SU-DHL-6 (cell line): ENCODE data around the gene ELF4.

Experiments
- H2AFZ ChIP-seq: fragments of 200-600 bp; sonication (generic); 2 replicates; pipeline ENCODE4 v1.6.1; 2014; ENCODE audit warnings: low read depth, mild to moderate bottlenecking, moderate library complexity, mixed read lengths, antibody characterized with exemption, low read length; ENCODE audit not compliant: severe bottlenecking
- H3F3A ChIP-seq: fragments of 200-600 bp; shearing (Covaris generic); 2 replicates; pipeline ENCODE4 v1.6.0; 2016; ENCODE audit warnings: antibody characterized with exemption, mild to moderate bottlenecking; ENCODE audit not compliant: insufficient read depth
- H3K27ac ChIP-seq: fragments of 200-600 bp; sonication (generic); 2 replicates; pipeline ENCODE4 v1.5.1; 2016; ENCODE audit warnings: low read depth, mild to moderate bottlenecking, low read length, moderate library complexity, mixed read lengths
- H3K27me3 ChIP-seq: fragments of 200-600 bp; sonication (generic), shearing (Covaris generic); 2 replicates; pipeline ENCODE4 v1.6.0; 2014; ENCODE audit warnings: mild to moderate bottlenecking, low read length
- H3K36me3 ChIP-seq: fragments of 200-600 bp; sonication (generic); 2 replicates; pipeline ENCODE4 v1.6.1; 2014; ENCODE audit warnings: mild to moderate bottlenecking, low read length, mixed read lengths
- H3K4me2 ChIP-seq: fragments of 300-600, 200-600 bp; shearing (Covaris generic), sonication (generic); 2 replicates; pipeline ENCODE4 v1.6.0; 2014; ENCODE audit warnings: low read length, low read depth, mild to moderate bottlenecking; ENCODE audit not compliant: poor library complexity, severe bottlenecking
- H3K4me3 ChIP-seq: fragments of 200-600 bp; sonication (generic); 2 replicates; pipeline ENCODE4 v1.5.1; 2014; ENCODE audit warnings: antibody characterized with exemption, low read length, mild to moderate bottlenecking, mixed read lengths; ENCODE audit not compliant: insufficient read depth, poor library complexity, severe bottlenecking
- H3K79me2 ChIP-seq: fragments of 200-600 bp; sonication (generic); 2 replicates; pipeline ENCODE4 v1.6.1; 2014; ENCODE audit warnings: mild to moderate bottlenecking, low read length, moderate library complexity; ENCODE audit not compliant: insufficient read depth
- H3K9ac ChIP-seq: fragments of 200-600 bp; sonication (generic); 2 replicates; pipeline ENCODE4 v1.7.0; 2014; ENCODE audit warnings: mild to moderate bottlenecking, low read length
- H3K9me2 ChIP-seq: fragments of 200-600 bp; sonication (generic); replicated peaks from 2 replicates; pipeline ENCODE4 v1.6.1; 2014; ENCODE audit warnings: low read length; ENCODE audit not compliant: insufficient read depth
- H3K9me3 ChIP-seq: fragments of 200-600 bp; sonication (generic); 2 replicates; pipeline ENCODE4 v1.6.1; 2014; ENCODE audit warnings: low read length, mixed read lengths; ENCODE audit not compliant: insufficient read depth
- H4K20me1 ChIP-seq: fragments of 200-600 bp; sonication (generic); 2 replicates; pipeline ENCODE4 v1.6.1; 2014; ENCODE audit warnings: low read depth, mild to moderate bottlenecking, antibody characterized with exemption, low read length, moderate library complexity, mixed read lengths
- CTCF ChIP-seq: fragments of 200-600 bp; sonication (generic); IDR thresholded peaks from one replicate; pipeline ENCODE4 v1.5.1; 2017; ENCODE audit warnings: antibody characterized with exemption, mild to moderate bottlenecking, low read length, moderate library complexity; ENCODE audit not compliant: insufficient read depth, poor library complexity, severe bottlenecking
- EZH2phosphoT487 ChIP-seq: fragments of 200-600 bp; sonication (generic), shearing (Covaris generic); conservative IDR thresholded peaks from 2 replicates; pipeline ENCODE4 v1.6.1; 2018; ENCODE audit warnings: mild to moderate bottlenecking, antibody characterized with exemption, low read length, moderate library complexity, mixed read lengths

Gene ELF4

GRCh38 chrX:130110379-130111219 lies at the start of gene ELF4:
Gene ELF4, minus strand, starts transcription at chrX:130110497. Its CDS starts 29,167 bp downstream, at chrX:130081330.
- no peak within 1 kb of the TSS for H2AFZ ChIP-seq
- peak within 1 kb of the TSS; percentile 80 for H3K4me2 ChIP-seq
- no peaks in the 10 kb centered on the region for H3K27me3 ChIP-seq
- H3K36me3 ChIP-seq: no peaks in the 10 kb centered on the region
- H4K20me1 ChIP-seq: no peaks in the 10 kb centered on the region
- H3K4me3 ChIP-seq: peak within 1 kb of the TSS; percentile 63
- no peaks in the 10 kb centered on the region for H3K9me2 ChIP-seq
- H3K9ac ChIP-seq: peak within 1 kb of the TSS; percentile 89
- TF ChIP-seq EZH2phosphoT487: no peak
- no peak for TF ChIP-seq CTCF
- H3K9me3 ChIP-seq: no peaks in the 10 kb centered on the region
- peaks cover 44% of the 10 kb centered on the region for H3K79me2 ChIP-seq
- H3K27ac ChIP-seq: peak within 1 kb of the TSS; percentile 74
- H3F3A ChIP-seq: peaks cover 4% of the 10 kb centered on the region; the same call in 1 of the 2 replicates

GRCh38 chrX:130159776-130160175 lies 49.5 kb upstream of the ELF4 start:
- Histone ChIP-seq H3K79me2 (peaks cover 40% of the 10 kb centered on the region), H3K9me2 (no peaks in the 10 kb centered on the region), H3K9ac (no peak overlapping the region), H3K27ac (no peak overlapping the region), H3K4me2 (no peak overlapping the region), H3K9me3 (no peaks in the 10 kb centered on the region), H2AFZ (no peak overlapping the region), H3K4me3 (no peak overlapping the region), H3K36me3 (no peaks in the 10 kb centered on the region), H4K20me1 (no peaks in the 10 kb centered on the region), H3F3A (no peaks in the 10 kb centered on the region), H3K27me3 (no peaks in the 10 kb centered on the region)
- TF ChIP-seq EZH2phosphoT487: no peak
- no peak for TF ChIP-seq CTCF

GRCh38 chrX:130158311-130158710 lies 48.0 kb upstream of the ELF4 start:
- Histone ChIP-seq H4K20me1 (no peaks in the 10 kb centered on the region), H3K9ac (no peak overlapping the region), H2AFZ (no peak overlapping the region), H3K27me3 (no peaks in the 10 kb centered on the region), H3K9me2 (no peaks in the 10 kb centered on the region), H3K4me2 (no peak overlapping the region), H3K4me3 (no peak overlapping the region), H3K27ac (no peak overlapping the region), H3K36me3 (no peaks in the 10 kb centered on the region), H3F3A (no peaks in the 10 kb centered on the region), H3K79me2 (peaks cover 31% of the 10 kb centered on the region; the same call in 1 of the 2 replicates), H3K9me3 (no peaks in the 10 kb centered on the region)
- TF ChIP-seq EZH2phosphoT487 (no peak), CTCF (no peak)
